ENCODE measurements around the gene HEXIM1. TPM values are rescaled to one million over a fixed set of nuclear protein-coding genes. Genes with fewer than 3 reads are reported as not detected.

The HEXIM1 gene
- total RNA-seq, 4 donors from 2014 or later = 38.0 to 54.9 (median 42.6) TPM

GRCh38 chr17:45130681-45131615, 17.3 kb upstream of the HEXIM1 start:
- in situ Hi-C loops (cut with MboI; ENCODE audit: low pct_ligation_motif_present in 1 of 4, low pct_unique_long_range_greater_than_20kb in 1 of 4, low sequenced_read_pairs in 3 of 4) = loop anchor here in 1 of 4 donors (10.0 kb wide), 1 partner anchor 64 kb away; no protein-coding TSS in a partner anchor
- 0 to 73% methylated on average over 1 to 17 of the region's 17 CpGs for WGBS, 2 donors (ENCODE audit: low coverage in 1 of 2)
- DNase-seq = peak; percentile 45
- Histone ChIP-seq H3K4me1 (peaks cover 30 to 68% (median 53%) of the 10 kb centered on the region in 4 donors), H3K27ac (peak overlapping the region; percentile 99 to 100 (median 99)), H3K9me3 (no peaks in the 10 kb centered on the region), H3K4me3 (peak overlapping the region in 3 of 4 donors; percentile 88 to 96 (median 88)), H3K27me3 (no peaks in the 10 kb centered on the region), H3K36me3 (no peaks in the 10 kb centered on the region)
- no peak for TF ChIP-seq POLR2A (IDR thresholded peaks at IDR 0.05)
- TF ChIP-seq POLR2AphosphoS5 (IDR thresholded peaks at IDR 0.05) = no peak
- TF ChIP-seq EP300 (IDR thresholded peaks at IDR 0.05; ENCODE audit: low read depth) = no peak
- TF ChIP-seq CTCF (IDR thresholded peaks at IDR 0.05) = no peak
- intact Hi-C loops (cut with DNase I; ENCODE audit: low total_unique reads) = loop anchor here (5.0 to 10.0 kb wide), 2 partner anchors 34 to 356 kb away; no protein-coding TSS in a partner anchor

GRCh38 chr17:45131616-45132319, 16.5 kb upstream of the HEXIM1 start:
- in situ Hi-C loops (cut with MboI; ENCODE audit: low pct_ligation_motif_present in 1 of 4, low pct_unique_long_range_greater_than_20kb in 1 of 4, low sequenced_read_pairs in 3 of 4) (loop anchor here in 1 of 4 donors (10.0 kb wide), 1 partner anchor 63 kb away; no protein-coding TSS in a partner anchor), intact Hi-C loops (cut with DNase I; ENCODE audit: low total_unique reads) (loop anchor here (5.0 to 10.0 kb wide), 2 partner anchors 34 to 357 kb away; no protein-coding TSS in a partner anchor)
- Histone ChIP-seq H3K4me1 (peaks cover 37 to 73% (median 58%) of the 10 kb centered on the region in 4 donors), H3K9me3 (no peaks in the 10 kb centered on the region), H3K27me3 (no peaks in the 10 kb centered on the region), H3K36me3 (no peaks in the 10 kb centered on the region), H3K4me3 (peak overlapping the region; percentile 78 to 96 (median 88)), H3K27ac (peak overlapping the region; percentile 99 to 100 (median 99))
- no peak for TF ChIP-seq POLR2AphosphoS5 (IDR thresholded peaks at IDR 0.05)
- TF ChIP-seq CTCF (IDR thresholded peaks at IDR 0.05) = peak; percentile 94 to 98 (median 97)
- 8% methylated on average over 43 of the region's 46 CpGs; no CpG with 5 or more reads in 1 of the 2 donors for WGBS, 2 donors (ENCODE audit: low coverage in 1 of 2)
- peak; percentile 68 for DNase-seq

- H3K36me3 ChIP-seq = no peaks in the 10 kb centered on the region
- H3K4me3 ChIP-seq = peak within 1 kb of the TSS; percentile 86 to 96 (median 88)
- 0% methylated on average over 6 of the region's 36 CpGs; no CpG with 5 or more reads in 1 of the 2 donors for whole genome bisulfite sequencing, 2 donors (ENCODE audit: low coverage in 1 of 2)
- no peaks in the 10 kb centered on the region for H3K27me3 ChIP-seq
- no peaks in the 10 kb centered on the region for H3K9me3 ChIP-seq
- TF ChIP-seq EP300 (IDR thresholded peaks at IDR 0.05; ENCODE audit: low read depth) = no peak
- TF ChIP-seq POLR2A (IDR thresholded peaks at IDR 0.05) = no peak
- TF ChIP-seq CTCF (IDR thresholded peaks at IDR 0.05) = no peak
- no peak for TF ChIP-seq POLR2AphosphoS5 (IDR thresholded peaks at IDR 0.05)
- H3K27ac ChIP-seq = peak within 1 kb of the TSS; percentile 99 to 100 (median 99)
- DNase-seq = no peak
- in situ Hi-C loops (cut with MboI; ENCODE audit: low pct_ligation_motif_present in 1 of 4, low pct_unique_long_range_greater_than_20kb in 1 of 4, low sequenced_read_pairs in 3 of 4) = loop anchor here in 1 of 4 donors (10.0 kb wide), 1 partner anchor 63 kb away; no protein-coding TSS in a partner anchor
- intact Hi-C loops (cut with DNase I; ENCODE audit: low total_unique reads) = loop anchor here (5.0 to 10.0 kb wide), 2 partner anchors 35 to 357 kb away; no protein-coding TSS in a partner anchor
- H3K4me1 ChIP-seq = peaks cover 41 to 73% (median 58%) of the 10 kb centered on the region in 4 donors
These were observed 16.0 kb upstream of the HEXIM1 start, which contains the start of gene PLCD3 for GRCh38 chr17:45132320-45132571. TSS of gene PLCD3 (minus strand) at chr17:45132515. CDS start at chr17:45132410, 105 bp downstream.

Measured in transverse colon (tissue), 4 donors.